Neuronal stem cell (in vitro differentiated cells): ENCODE data around the gene GMDS.

ENCODE experiments used
- DNase-seq: peaks from one replicate; pipeline ENCODE4 v3.0.0-alpha.2; 2013; ENCODE audit warnings: low spot score
- H2AFZ ChIP-seq: one replicate; pipeline ENCODE4 v1.6.1; 2013; ENCODE audit warnings: mild to moderate bottlenecking, low read length, inconsistent platforms
- H2AK5ac ChIP-seq: 2 replicates; pipeline ENCODE4 v1.6.1; 2013; ENCODE audit warnings: low read depth, mild to moderate bottlenecking, inconsistent platforms, low read length, moderate library complexity, mixed read lengths
- H2BK120ac ChIP-seq: 2 replicates; pipeline ENCODE4 v1.6.1; 2013; ENCODE audit warnings: low read depth, mild to moderate bottlenecking, inconsistent platforms, low read length, moderate library complexity, mixed read lengths
- H2BK12ac ChIP-seq: one replicate; pipeline ENCODE4 v1.6.1; 2013; ENCODE audit warnings: low read length, inconsistent platforms
- H2BK15ac ChIP-seq: 2 replicates; pipeline ENCODE4 v1.6.1; 2013; ENCODE audit warnings: mild to moderate bottlenecking, low read length, inconsistent platforms, mixed read lengths
- H2BK5ac ChIP-seq: one replicate; pipeline ENCODE4 v1.6.1; 2013; ENCODE audit warnings: inconsistent platforms, mild to moderate bottlenecking, low read length, moderate library complexity
- H3K14ac ChIP-seq: one replicate; pipeline ENCODE4 v1.6.1; 2013; ENCODE audit warnings: low read length, inconsistent platforms
- H3K18ac ChIP-seq: 2 replicates; pipeline ENCODE4 v1.6.1; 2013; ENCODE audit warnings: low read length, inconsistent platforms
- H3K23ac ChIP-seq: 2 replicates; pipeline ENCODE4 v1.6.1; 2013; ENCODE audit warnings: low read depth, mild to moderate bottlenecking, mixed read lengths, low read length, inconsistent platforms; ENCODE audit not compliant: poor library complexity
- H3K27ac ChIP-seq: replicated peaks from 3 replicates; pipeline ENCODE4 v1.5.1; 2013; ENCODE audit warnings: low read length, inconsistent platforms
- H3K27me3 ChIP-seq, 3 experiments: 2 replicates each; pipeline ENCODE4 v1.6.1; 2013; ENCODE audit warnings: low read length in 3 of 3, mild to moderate bottlenecking in 2 of 3, inconsistent platforms in 1 of 3, low read depth in 1 of 3, mixed read lengths in 1 of 3, moderate library complexity in 1 of 3; ENCODE audit not compliant: control insufficient read depth in 3 of 3, insufficient read depth in 3 of 3
- H3K36me3 ChIP-seq, 2 donors: replicated peaks in 1 of 2; 2 replicates each; pipeline ENCODE4 v1.6.1; 2013; ENCODE audit warnings: low read length in 2 of 2; ENCODE audit not compliant: control insufficient read depth in 2 of 2, insufficient read depth in 2 of 2
- H3K4ac ChIP-seq: 2 replicates; pipeline ENCODE4 v1.6.1; 2013; ENCODE audit warnings: inconsistent platforms, mild to moderate bottlenecking, low read length, moderate library complexity
- H3K4me1 ChIP-seq, 2 donors: 1 replicate in 1 of 2; 2 replicates in 1 of 2; pipeline ENCODE4 v1.6.1; 2013; ENCODE audit warnings: low read length in 2 of 2, low read depth in 1 of 2; ENCODE audit not compliant: control insufficient read depth in 2 of 2, insufficient read depth in 1 of 2
- H3K4me2 ChIP-seq: one replicate; pipeline ENCODE4 v1.6.1; 2013; ENCODE audit warnings: mild to moderate bottlenecking, low read length, inconsistent platforms; ENCODE audit not compliant: insufficient read depth, poor library complexity, severe bottlenecking
- H3K4me3 ChIP-seq, 2 donors: 2 replicates each; pipeline ENCODE4 v1.5.1; 2013; ENCODE audit warnings: low read length in 2 of 2, mild to moderate bottlenecking in 2 of 2, inconsistent platforms in 1 of 2, moderate library complexity in 1 of 2
- H3K79me1 ChIP-seq: one replicate; pipeline ENCODE4 v1.6.1; 2013; ENCODE audit warnings: low read depth, mild to moderate bottlenecking, inconsistent platforms, low read length, moderate library complexity
- H3K9ac ChIP-seq: one replicate; pipeline ENCODE4 v1.6.1; 2013; ENCODE audit warnings: mild to moderate bottlenecking, low read depth, low read length, inconsistent platforms; ENCODE audit not compliant: poor library complexity
- H3K9me3 ChIP-seq, 2 donors: replicated peaks in 1 of 2; 2 replicates each; pipeline versions ENCODE3 to v1.6.1; 2013; ENCODE audit warnings: low read length in 2 of 2, mild to moderate bottlenecking in 2 of 2, inconsistent platforms in 1 of 2, low read depth in 1 of 2, mixed read lengths in 1 of 2, moderate library complexity in 1 of 2; ENCODE audit not compliant: control insufficient read depth in 2 of 2, insufficient read depth in 1 of 2
- H4K8ac ChIP-seq: one replicate; pipeline ENCODE4 v1.6.1; 2013; ENCODE audit warnings: low read depth, mild to moderate bottlenecking, inconsistent platforms, low read length, moderate library complexity
- H4K91ac ChIP-seq: one replicate; pipeline ENCODE4 v1.6.1; 2013; ENCODE audit warnings: low read length, low read depth, mild to moderate bottlenecking, inconsistent platforms; ENCODE audit not compliant: poor library complexity
- WGBS, 2 donors: extraction: QIAGEN DNeasy Blood & Tissue Kit; methylation state at CpG; one replicate each; pipeline ENCODE4 v1.1.7; 2013; ENCODE audit warnings: missing lambda C conversion rate in 2 of 2, mixed read lengths in 1 of 2; ENCODE audit not compliant: insufficient read length in 2 of 2, insufficient replicate concordance in 1 of 2; ENCODE audit errors: extremely low coverage in 2 of 2; 5-methylcytosine and 5-hydroxymethylcytosine counted together

GMDS gene

GRCh38 chr6:2194643-2195042 is 50.8 kb downstream of the GMDS start:
- H3K36me3 ChIP-seq, result no peaks in the 10 kb centered on the region
- H3K4me2 ChIP-seq, result no peak overlapping the region
- no peak overlapping the region for H3K23ac ChIP-seq
- no peaks in the 10 kb centered on the region for H3K27me3 ChIP-seq
- no peak overlapping the region for H3K27ac ChIP-seq
- no peak overlapping the region for H3K18ac ChIP-seq
- WGBS, 2 donors, result no CpG with 5 or more reads among the region's 4 CpGs
- H4K91ac ChIP-seq, result no peak overlapping the region
- no peaks in the 10 kb centered on the region for H3K4me1 ChIP-seq
- H3K4ac ChIP-seq, result no peak overlapping the region
- no peak overlapping the region for H2AK5ac ChIP-seq
- no peak overlapping the region for H3K14ac ChIP-seq
- H3K4me3 ChIP-seq, result no peak overlapping the region
- no peak for DNase-seq
- H2AFZ ChIP-seq, result no peak overlapping the region
- no peak overlapping the region for H2BK15ac ChIP-seq
- H2BK12ac ChIP-seq, result no peak overlapping the region
- H3K9me3 ChIP-seq, result peaks cover 0 to 1% of the 10 kb centered on the region in 2 donors
- no peak overlapping the region for H2BK120ac ChIP-seq
- no peak overlapping the region for H4K8ac ChIP-seq
- H2BK5ac ChIP-seq, result no peak overlapping the region
- H3K9ac ChIP-seq, result no peak overlapping the region
- H3K79me1 ChIP-seq, result no peaks in the 10 kb centered on the region

GRCh38 chr6:2193931-2194330 is 51.5 kb downstream of the GMDS start:
- Histone ChIP-seq H2BK120ac (no peak overlapping the region), H3K14ac (no peak overlapping the region), H2AK5ac (no peak overlapping the region), H2BK5ac (no peak overlapping the region), H3K36me3 (no peaks in the 10 kb centered on the region), H3K79me1 (no peaks in the 10 kb centered on the region), H3K4me1 (no peaks in the 10 kb centered on the region), H2BK12ac (no peak overlapping the region), H3K27me3 (no peaks in the 10 kb centered on the region), H3K18ac (no peak overlapping the region), H4K8ac (no peak overlapping the region), H4K91ac (no peak overlapping the region), H2BK15ac (no peak overlapping the region), H3K27ac (no peak overlapping the region), H2AFZ (no peak overlapping the region), H3K9ac (no peak overlapping the region), H3K4me2 (no peak overlapping the region), H3K9me3 (peaks cover 0 to 1% of the 10 kb centered on the region in 2 donors), H3K4ac (no peak overlapping the region), H3K4me3 (no peak overlapping the region), H3K23ac (no peak overlapping the region)
- no peak for DNase-seq
- WGBS, 2 donors, result no CpG with 5 or more reads among the region's 5 CpGs

- no CpG with 5 or more reads among the region's 5 CpGs for WGBS, 2 donors
- H3K4me1 ChIP-seq, result peaks cover 0 to under 1% of the 10 kb centered on the region in 2 donors
- H3K79me1 ChIP-seq, result no peaks in the 10 kb centered on the region
- H3K9ac ChIP-seq, result no peak overlapping the region
- H4K91ac ChIP-seq, result no peak overlapping the region
- no peak overlapping the region for H3K23ac ChIP-seq
- peaks cover 0 to 1% of the 10 kb centered on the region in 2 donors for H3K9me3 ChIP-seq
- H2AFZ ChIP-seq, result no peak overlapping the region
- H3K14ac ChIP-seq, result no peak overlapping the region
- H3K4me3 ChIP-seq, result no peak overlapping the region
- no peak overlapping the region for H2BK15ac ChIP-seq
- no peak overlapping the region for H2BK120ac ChIP-seq
- no peak for DNase-seq
- H3K18ac ChIP-seq, result no peak overlapping the region
- H2BK5ac ChIP-seq, result no peak overlapping the region
- H4K8ac ChIP-seq, result no peak overlapping the region
- H3K36me3 ChIP-seq, result no peaks in the 10 kb centered on the region
- H3K4ac ChIP-seq, result no peak overlapping the region
- H2BK12ac ChIP-seq, result no peak overlapping the region
- no peak overlapping the region for H3K27ac ChIP-seq
- H2AK5ac ChIP-seq, result no peak overlapping the region
- no peaks in the 10 kb centered on the region for H3K27me3 ChIP-seq
- no peak overlapping the region for H3K4me2 ChIP-seq
Measured at GRCh38 chr6:2192976-2193375, 52.4 kb downstream of the GMDS start.

- Histone ChIP-seq H3K4ac (no peak overlapping the region), H4K91ac (no peak overlapping the region), H3K9me3 (peaks cover 0 to 1% of the 10 kb centered on the region in 2 donors), H2BK120ac (no peak overlapping the region), H3K27me3 (no peaks in the 10 kb centered on the region), H3K14ac (no peak overlapping the region), H3K4me1 (peaks cover 0 to 2% of the 10 kb centered on the region in 2 donors), H2BK5ac (no peak overlapping the region), H3K4me3 (no peak overlapping the region), H2AFZ (no peak overlapping the region), H2BK12ac (no peak overlapping the region), H3K79me1 (no peaks in the 10 kb centered on the region), H2BK15ac (peak overlapping the region; percentile 60), H2AK5ac (no peak overlapping the region), H3K36me3 (no peaks in the 10 kb centered on the region), H3K23ac (peak overlapping the region; percentile 43), H3K9ac (peak overlapping the region; percentile 5), H3K27ac (no peak overlapping the region), H4K8ac (no peak overlapping the region), H3K18ac (no peak overlapping the region), H3K4me2 (no peak overlapping the region)
- no CpG with 5 or more reads among the region's 9 CpGs for whole genome bisulfite sequencing, 2 donors
- no peak for DNase-seq
Measured at GRCh38 chr6:2191390-2191740, 54.0 kb downstream of the GMDS start.
